Ramos (cell line): Measurements from ENCODE around the gene POLR1A.

ENCODE experiments used
- in situ Hi-C: fragments of 300-500 bp; cut with MboI; formaldehyde crosslinking; loops from one replicate; pipeline ENCODE4 v1.14.3; 2022; ENCODE audit warnings: low sequenced_read_pairs; ENCODE audit not compliant: unreplicated experiment

The POLR1A gene

GRCh38 chr2:86026744-86027065 is 79.0 kb downstream of the POLR1A start:
- in situ Hi-C loops: no loop called here

GRCh38 chr2:86025976-86026743 is 79.5 kb downstream of the POLR1A start:
- in situ Hi-C loops: no loop called here

- in situ Hi-C loops: no loop called here
Observed at GRCh38 chr2:86025229-86025820, 80.4 kb downstream of the POLR1A start.

- in situ Hi-C loops: no loop called here
Observed at GRCh38 chr2:86023366-86023712, 82.3 kb downstream of the POLR1A start.

GRCh38 chr2:86022661-86023365 is 82.9 kb downstream of the POLR1A start:
- in situ Hi-C loops: no loop called here

- in situ Hi-C loops: no loop called here
Observed at GRCh38 chr2:86021396-86022378, 84.0 kb downstream of the POLR1A start.

GRCh38 chr2:86020984-86021383 is 84.7 kb downstream of the POLR1A start:
- in situ Hi-C loops: no loop called here

GRCh38 chr2:86019121-86019520 is 86.6 kb downstream of the POLR1A start:
- in situ Hi-C loops: no loop called here

- in situ Hi-C loops: no loop called here
Observed at GRCh38 chr2:86017901-86018896, 87.5 kb downstream of the POLR1A start.

- in situ Hi-C loops: no loop called here
Observed at GRCh38 chr2:86016581-86016980, 89.1 kb downstream of the POLR1A start.

- in situ Hi-C loops: no loop called here
Observed at GRCh38 chr2:86015699-86016098, 90.0 kb downstream of the POLR1A start.

- in situ Hi-C loops: no loop called here
Observed at GRCh38 chr2:86015006-86015405, 90.7 kb downstream of the POLR1A start.

- in situ Hi-C loops: no loop called here
Observed at GRCh38 chr2:86014493-86014892, 91.2 kb downstream of the POLR1A start.

GRCh38 chr2:86012007-86012712 is 93.5 kb downstream of the POLR1A start:
- in situ Hi-C loops: no loop called here

GRCh38 chr2:86011449-86011941 is 94.2 kb downstream of the POLR1A start:
- in situ Hi-C loops: no loop called here

- in situ Hi-C loops: no loop called here
Observed at GRCh38 chr2:86010083-86010482, 95.6 kb downstream of the POLR1A start.

GRCh38 chr2:86006524-86006923 is 99.2 kb downstream of the POLR1A start:
- in situ Hi-C loops: no loop called here

GRCh38 chr2:86003967-86004366 is 101.7 kb downstream of the POLR1A start:
- in situ Hi-C loops: no loop called here

GRCh38 chr2:86003104-86003503 is 102.6 kb downstream of the POLR1A start:
- in situ Hi-C loops: no loop called here
